Renal pelvis (tissue), 4 donors: Measurements from ENCODE around the gene FADS2. TPM values are rescaled to one million over a fixed set of nuclear protein-coding genes. Genes with fewer than 3 reads are reported as not detected.

Source experiments
- DNase-seq: peaks from one replicate; pipeline ENCODE4 v3.0.0-alpha.2; 2013
- polyA plus RNA-seq, 3 donors: library from polyadenylated mRNA; unstranded; fragments of 120-200 nt; gene quantifications; one replicate each; pipeline ENCODE4 v1.2.1, GENCODE V29; 2013; ENCODE audit not compliant: insufficient read length in 3 of 3

FADS2 gene
- polyA plus RNA-seq, 3 donors = 105 to 148 (median 111) TPM

DNA sequence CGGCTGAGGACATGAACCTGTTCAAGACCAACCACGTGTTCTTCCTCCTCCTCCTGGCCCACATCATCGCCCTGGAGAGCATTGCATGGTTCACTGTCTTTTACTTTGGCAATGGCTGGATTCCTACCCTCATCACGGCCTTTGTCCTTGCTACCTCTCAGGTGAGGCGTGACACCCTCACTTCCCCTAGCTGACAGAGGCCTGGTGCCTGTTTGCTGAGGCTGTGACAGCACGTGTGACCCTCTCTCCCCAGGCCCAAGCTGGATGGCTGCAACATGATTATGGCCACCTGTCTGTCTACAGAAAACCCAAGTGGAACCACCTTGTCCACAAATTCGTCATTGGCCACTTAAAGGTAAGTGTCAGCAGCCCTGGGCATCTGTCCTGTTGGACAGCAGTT is 12.3 kb downstream of the FADS2 start:
- DNase-seq = no peak

DNA sequence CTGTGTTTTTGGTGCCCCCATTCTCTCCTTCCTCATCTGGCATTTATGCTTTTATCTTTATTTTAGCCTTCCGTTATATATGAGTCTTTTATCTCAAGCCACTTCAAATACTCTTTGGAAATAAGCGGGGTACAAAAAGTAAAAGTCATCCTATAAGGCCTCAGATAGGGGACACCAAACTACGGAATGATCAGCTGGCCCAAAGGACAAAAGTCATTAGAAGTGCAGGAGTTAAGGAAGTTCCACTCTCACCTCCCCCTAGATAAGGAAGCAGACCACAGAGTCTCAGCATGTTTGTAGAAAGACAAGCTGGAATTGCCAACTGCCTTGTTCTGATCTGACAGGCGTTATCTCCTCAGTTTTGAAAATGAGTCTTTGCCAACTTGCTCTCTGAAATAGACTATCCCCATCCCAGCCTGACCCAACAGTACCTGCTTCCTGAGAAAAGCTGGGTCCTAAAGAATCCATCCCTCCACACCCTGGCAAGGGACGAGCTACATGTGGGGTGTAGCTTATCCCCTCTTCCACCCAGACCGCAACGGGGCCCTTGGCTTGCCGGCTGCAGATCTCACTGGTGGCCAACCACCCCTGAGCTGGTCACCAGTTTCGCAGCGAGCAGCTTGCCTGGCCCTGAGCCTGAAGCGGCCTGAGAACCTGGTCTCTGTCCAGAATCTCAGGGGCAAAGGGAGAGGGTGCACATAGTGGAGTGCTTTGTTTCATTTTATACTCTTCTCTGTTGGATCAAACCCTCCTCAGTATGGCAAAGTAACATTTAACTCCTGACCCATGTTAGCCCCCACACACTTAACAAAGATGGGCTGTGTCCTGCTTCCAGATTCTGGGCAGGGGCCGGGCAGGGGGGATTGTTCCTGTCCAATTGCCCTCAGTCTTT is 13.8 kb downstream of the FADS2 start:
- no peak for DNase-seq

GRCh38 chr11:61842528-61842820 is 14.4 kb downstream of the FADS2 start:
- no peak for DNase-seq

GRCh38 chr11:61844909-61845565 is 16.9 kb downstream of the FADS2 start:
- DNase-seq = no peak

DNA sequence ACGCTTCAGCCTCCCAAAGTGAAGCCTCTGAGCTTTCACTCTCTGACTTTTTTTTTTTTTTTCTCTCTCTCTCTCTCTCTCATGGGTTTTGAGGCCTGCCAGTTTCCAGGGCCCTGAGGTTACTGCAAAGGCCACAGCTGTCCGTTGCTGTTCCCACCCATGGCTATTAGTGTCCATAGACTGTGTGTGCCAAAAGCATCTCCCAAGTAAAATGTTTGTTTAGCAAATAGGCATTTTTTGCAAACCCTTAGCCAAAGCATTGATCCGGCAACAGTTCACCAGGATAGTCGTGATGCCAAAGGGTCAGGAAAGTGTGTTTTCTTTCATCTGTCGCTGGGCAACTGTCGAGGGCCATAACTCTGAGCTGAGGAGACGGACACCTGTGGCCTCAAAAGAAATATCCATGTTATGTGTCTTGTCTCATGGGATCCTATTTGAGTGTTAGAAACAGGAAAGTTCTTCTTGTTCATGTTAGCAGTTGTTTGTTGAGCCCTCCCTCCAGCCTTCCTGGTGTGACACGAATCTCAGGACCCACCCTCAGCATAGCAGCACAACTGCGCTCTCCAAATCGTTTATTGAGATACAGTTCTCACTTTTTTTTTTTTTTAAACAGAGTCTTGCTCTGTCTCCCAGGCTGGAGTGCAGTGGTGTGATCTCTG is 18.4 kb downstream of the FADS2 start:
- no peak for DNase-seq

DNA sequence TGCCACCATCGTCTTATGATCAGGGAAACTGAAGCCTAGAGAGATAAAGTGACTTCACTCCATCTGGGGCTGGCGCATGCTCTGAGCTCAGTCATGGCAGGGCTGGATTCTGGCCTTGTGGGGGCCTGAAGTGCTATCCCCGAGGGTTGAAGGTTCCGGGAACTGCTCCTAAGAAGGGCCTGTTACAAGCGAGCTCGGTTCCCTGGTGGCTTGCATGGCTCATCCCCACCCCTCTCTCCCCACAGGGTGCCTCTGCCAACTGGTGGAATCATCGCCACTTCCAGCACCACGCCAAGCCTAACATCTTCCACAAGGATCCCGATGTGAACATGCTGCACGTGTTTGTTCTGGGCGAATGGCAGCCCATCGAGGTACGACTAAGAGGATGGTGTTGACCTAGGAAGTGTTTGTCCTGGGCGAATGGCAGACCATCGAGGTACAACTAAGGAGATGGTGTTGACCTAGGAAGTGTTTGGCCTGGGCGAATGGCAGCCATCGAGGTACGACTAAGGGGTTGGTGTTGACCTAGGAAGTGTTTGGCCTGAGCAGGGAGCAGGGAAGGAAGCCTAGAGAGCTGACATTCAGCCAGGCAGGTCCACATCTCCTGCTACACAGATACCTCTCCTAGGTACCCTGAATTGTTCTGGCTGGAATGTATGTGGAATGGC is 19.9 kb downstream of the FADS2 start:
- DNase-seq = no peak

GRCh38 chr11:61848631-61849030 is 20.5 kb downstream of the FADS2 start:
- no peak for DNase-seq

GRCh38 chr11:61850687-61851086 is 22.6 kb downstream of the FADS2 start:
- DNase-seq = no peak

DNA sequence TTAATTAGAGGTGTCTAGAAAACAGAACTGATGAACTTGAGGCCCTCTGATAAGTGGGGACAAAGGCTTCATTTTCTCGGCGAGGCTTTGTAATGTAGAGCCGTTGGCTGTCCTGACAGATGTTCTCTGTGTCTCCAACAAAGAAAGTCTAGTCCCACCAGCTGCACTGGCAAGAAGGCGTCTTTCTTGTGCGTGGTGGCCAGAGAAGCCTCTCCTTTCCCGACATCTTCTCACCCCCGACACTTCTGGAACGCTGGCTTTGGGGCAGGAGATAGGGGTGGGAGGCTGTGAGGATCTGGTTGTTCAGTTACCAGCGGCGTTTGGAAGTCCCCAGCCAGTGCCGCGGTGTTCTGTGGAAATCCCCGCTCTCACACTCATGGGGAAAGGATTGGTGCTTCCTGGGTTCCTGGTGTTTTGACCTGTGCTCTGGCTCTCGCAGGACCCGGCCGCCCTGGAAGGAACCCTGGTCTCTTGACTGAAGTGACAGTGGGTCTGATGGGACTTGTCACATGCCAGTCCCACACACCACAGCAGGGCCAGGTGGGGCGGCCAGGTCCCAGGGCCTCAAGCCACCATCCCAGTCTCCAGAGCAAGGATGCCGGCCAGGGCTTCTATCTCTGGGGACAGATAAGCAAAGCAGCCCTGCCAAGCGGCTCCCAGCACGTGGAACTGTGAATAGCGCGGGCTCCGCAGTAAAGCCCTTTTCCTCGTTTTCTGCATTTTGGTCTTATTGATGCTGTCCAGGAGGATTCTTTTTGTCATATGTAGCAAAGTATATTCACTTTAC is 23.2 kb downstream of the FADS2 start:
- no peak for DNase-seq

- no peak for DNase-seq
Observed at GRCh38 chr11:61851900-61852295, 23.8 kb downstream of the FADS2 start.

DNA sequence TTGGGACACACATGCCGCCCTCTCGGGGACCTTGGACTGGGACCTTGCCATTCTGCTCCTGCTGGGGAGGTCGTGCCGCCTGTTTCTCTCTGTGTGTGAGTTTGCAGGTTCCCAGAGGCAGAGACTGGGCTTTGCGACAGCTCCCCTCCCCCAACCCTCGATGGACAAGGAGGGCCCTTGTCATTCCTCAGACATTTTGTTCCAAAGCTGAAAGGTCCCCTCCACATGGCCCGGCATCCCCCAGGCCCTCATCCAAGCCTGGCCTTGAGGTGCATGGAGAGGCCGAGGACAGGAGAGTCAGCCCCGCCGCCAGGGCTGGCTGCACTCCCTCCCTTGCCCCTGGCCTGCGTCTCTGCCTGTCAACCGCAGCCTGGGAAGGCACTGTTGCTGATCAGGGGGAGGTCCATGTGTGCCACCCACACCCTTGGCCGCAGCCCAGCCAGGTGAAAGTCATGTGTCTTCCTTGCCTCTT is 25.6 kb downstream of the FADS2 start:
- DNase-seq = no peak

- no peak for DNase-seq
Observed at GRCh38 chr11:61854206-61854895, 26.3 kb downstream of the FADS2 start.

DNA sequence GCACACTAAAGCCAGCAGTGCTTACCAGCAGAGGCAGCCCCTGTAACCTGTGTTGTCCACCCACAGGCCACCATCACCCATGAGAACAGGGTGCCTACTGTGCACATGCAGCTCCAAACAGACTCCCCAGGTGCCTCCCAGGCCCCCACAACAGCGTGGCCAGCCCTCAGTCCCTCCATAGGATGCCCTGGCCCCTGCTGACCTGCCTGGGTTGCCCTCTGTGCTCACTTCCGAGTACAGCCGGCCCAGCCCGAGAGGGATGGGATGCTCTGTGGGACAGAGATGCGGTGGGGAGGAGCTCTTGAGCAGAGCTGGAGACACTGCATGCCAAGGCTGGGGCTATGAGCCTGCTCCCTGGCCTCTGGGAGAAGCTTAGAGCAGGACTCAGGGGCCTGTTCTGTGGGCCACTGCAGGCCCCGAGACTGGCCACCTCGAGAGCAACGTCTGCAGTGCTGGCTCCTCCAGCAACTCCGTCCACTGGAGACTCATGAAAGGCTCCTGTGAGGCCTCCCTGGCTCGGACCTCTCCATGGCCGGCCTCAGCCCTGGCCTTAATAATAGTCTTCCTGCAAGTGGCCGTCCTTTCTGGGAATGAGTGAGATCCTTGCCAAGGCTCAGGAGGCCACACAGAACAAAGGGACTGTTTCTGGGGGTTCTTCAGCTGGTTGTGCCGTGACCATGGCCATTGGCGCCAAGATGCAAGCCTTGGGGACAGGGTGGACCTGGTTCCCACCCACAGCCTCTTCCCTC is 27.0 kb downstream of the FADS2 start:
- no peak for DNase-seq

- DNase-seq = no peak
Observed at GRCh38 chr11:61855939-61856680, 28.0 kb downstream of the FADS2 start.

GRCh38 chr11:61860054-61860903 is 32.2 kb downstream of the FADS2 start:
- DNase-seq = no peak

GRCh38 chr11:61861634-61862033 is 33.5 kb downstream of the FADS2 start:
- DNase-seq = no peak

- no peak for DNase-seq
Observed at GRCh38 chr11:61862714-61863547, 34.8 kb downstream of the FADS2 start.
